D721Med (cell line): ENCODE data around the gene C1QTNF3.

ENCODE experiments used
- DNase-seq: peaks from one replicate; pipeline ENCODE4 v3.0.0; 2011; ENCODE audit warnings: low spot score; ENCODE audit not compliant: insufficient read length
- FAIRE-seq: peaks from 2 replicates; lab custom pipeline; 2011; peaks lifted over from hg19 to GRCh38; lab: Jason Lieb, UNC
- TF ChIP-seq, protein P1 (sequence below): IDR thresholded peaks from 2 replicates; pipeline ENCODE4 v1.5.1; 2012; ENCODE audit warnings: mild to moderate bottlenecking, control low read depth; ENCODE audit not compliant: insufficient read depth; ENCODE audit errors: missing control alignments

The C1QTNF3 gene

DNA sequence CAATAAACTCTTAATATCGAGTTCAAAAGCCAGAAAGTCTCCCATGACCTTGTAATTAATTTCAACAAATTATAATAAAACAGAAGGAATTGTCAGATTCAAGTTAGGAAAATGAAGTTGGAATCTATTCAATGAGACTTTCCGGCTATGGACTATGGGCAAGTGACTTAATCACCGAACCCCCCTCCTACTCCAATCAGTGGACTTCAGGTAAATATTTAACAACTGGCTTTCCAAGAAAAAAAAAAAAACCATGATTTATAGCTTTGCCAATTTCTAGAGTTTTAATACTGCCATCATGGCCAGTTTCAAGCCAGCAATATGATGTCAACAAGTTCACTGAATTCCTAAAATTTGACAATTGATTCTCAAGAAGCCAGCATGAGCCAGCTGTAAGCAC, 63.0 kb downstream of the C1QTNF3 start:
- FAIRE-seq, result no peak
- DNase-seq, result no peak
- TF ChIP-seq, protein P1, sequence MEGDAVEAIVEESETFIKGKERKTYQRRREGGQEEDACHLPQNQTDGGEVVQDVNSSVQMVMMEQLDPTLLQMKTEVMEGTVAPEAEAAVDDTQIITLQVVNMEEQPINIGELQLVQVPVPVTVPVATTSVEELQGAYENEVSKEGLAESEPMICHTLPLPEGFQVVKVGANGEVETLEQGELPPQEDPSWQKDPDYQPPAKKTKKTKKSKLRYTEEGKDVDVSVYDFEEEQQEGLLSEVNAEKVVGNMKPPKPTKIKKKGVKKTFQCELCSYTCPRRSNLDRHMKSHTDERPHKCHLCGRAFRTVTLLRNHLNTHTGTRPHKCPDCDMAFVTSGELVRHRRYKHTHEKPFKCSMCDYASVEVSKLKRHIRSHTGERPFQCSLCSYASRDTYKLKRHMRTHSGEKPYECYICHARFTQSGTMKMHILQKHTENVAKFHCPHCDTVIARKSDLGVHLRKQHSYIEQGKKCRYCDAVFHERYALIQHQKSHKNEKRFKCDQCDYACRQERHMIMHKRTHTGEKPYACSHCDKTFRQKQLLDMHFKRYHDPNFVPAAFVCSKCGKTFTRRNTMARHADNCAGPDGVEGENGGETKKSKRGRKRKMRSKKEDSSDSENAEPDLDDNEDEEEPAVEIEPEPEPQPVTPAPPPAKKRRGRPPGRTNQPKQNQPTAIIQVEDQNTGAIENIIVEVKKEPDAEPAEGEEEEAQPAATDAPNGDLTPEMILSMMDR, result no peak

DNA sequence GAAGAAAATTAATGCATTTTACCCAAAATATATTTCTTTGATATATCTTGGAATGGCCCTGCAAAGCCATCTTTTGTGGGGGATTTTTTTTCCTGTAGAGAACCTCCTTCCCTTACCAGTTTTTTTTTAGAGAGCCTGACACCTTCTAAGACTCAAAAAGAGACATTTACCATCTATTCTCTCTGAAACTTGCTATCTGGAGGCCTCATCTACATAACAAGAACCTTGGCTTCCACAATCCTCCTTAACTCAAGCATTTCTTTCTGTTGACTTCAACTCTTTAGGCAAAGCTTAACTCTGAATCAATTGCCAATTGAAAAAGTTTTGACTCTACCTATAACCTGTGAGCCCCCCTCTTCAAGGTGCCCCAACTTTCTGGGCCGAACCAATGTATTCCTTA, 64.7 kb downstream of the C1QTNF3 start:
- FAIRE-seq, result no peak
- TF ChIP-seq, protein P1, result no peak
- no peak for DNase-seq

DNA sequence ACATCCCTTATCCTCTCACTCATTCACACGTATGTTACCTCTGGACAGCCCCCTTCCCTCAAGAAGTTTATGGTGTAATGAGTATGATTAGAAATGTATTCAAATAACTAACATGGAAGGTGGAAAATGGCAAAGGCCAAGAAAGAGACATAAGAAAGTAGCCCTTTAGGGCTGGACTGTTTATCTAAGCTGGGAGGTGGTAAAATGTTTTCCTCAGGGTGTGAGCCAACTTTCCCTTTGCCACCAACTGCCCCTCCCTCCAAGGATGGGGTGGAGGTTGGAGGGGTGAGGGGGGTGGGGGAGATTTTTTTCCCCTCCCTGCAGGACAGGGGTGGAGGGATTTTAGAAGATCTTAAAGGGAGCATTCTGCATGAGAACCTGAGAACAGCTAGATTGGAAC, 66.7 kb downstream of the C1QTNF3 start:
- DNase-seq (no peak), FAIRE-seq (no peak)
- TF ChIP-seq, protein P1, result no peak

DNA sequence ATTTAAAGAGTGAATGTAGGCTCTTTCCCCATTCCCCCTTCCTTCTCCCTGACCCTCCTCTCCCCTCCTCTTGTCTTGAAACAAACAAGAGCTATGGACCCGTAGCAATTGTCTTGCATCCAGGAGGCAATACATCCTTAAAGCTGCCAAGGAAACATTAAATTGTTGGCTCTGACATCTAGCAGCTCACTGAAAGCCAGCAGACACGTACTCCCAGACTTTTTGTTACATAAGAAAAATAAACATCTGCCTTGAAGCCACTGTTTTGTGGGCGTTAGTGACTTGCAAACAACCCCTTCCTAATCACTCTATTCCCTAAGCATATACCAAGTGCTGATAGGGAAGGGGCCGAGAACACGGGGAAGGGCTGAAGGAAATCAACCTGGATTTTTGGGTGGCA, 67.2 kb downstream of the C1QTNF3 start:
- DNase-seq (no peak), FAIRE-seq (no peak)
- TF ChIP-seq, protein P1, result no peak

DNA sequence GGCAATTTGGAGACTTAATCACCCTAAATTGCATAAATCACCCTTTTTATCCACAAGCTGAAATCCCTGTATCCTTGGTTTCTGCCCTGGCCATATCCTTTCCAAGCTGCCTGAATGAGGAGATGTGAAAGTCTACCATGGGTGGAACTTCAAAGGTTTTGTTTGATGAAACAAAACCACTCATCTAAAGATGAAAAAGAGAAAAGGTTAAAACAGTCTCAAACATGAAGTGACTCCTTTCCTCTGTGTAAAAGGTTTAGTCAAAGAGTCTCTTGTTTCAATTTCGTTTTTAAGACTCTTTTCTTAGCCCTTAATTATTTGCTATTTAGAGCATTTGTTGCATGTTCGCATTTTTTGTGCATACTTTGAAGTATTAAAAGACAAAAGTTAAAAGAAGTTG, 69.7 kb downstream of the C1QTNF3 start:
- no peak for FAIRE-seq
- DNase-seq, result no peak
- TF ChIP-seq, protein P1, result no peak

DNA sequence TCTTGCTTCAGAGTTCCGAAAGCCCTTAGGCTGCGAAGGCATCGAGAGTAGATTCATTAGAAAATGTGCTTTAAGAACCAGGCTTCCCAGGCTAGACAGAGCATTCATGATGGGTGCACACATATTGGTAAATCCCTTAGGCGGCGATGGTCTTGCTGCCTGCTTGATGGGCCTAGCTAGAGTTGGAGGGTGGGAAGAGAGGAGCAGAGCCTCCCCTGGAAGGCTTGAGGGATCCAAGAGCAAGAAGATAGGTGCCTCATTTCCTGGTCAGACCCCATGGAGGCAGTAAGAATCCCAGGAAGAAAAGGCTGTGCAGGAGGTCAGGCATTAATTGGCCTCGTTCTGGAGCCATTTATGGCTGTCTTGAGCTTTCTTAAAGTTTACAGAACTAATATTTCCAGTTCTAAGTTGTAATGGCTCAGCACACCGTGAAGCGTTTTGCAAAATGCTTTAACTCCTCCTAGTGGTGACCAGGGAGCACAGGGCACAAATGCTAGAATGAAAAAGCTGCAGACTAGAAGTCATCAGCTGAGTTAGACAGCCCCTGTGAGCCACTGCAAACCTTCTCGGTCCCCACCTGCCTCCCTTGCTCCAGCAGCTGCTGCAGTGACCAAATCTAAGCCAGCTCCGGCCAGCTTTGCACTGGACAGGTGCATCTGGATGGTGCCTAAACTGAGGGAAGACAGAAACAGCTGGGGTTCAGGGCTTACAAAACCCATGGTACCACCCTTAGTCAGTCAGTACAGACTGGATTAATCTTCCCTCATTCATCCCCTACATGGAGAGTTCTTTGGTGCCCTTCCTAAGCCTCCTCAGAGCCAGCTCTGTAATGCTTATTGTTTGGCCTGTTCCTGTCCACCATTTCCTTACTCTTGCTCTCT, 73.2 kb downstream of the C1QTNF3 start:
- TF ChIP-seq, protein P1, result peak; percentile 45
- DNase-seq (no peak), FAIRE-seq (no peak)
